OCI-LY3 (cell line): ENCODE results near the gene LPP.

ENCODE experiments used
- CTCF ChIP-seq: fragments of 200-600, 300-600 bp; sonication (generic); IDR thresholded peaks from 2 replicates; pipeline ENCODE4 v1.5.1; 2014; ENCODE audit warnings: antibody characterized with exemption, low read length, low read depth
- EZH2phosphoT487 ChIP-seq: fragments of 200-600 bp; shearing (Covaris generic); IDR thresholded peaks from 2 replicates; pipeline ENCODE4 v1.6.1; 2018; ENCODE audit warnings: antibody characterized with exemption, mixed run types, low read depth

GRCh38 chr3:188911026-188911850 is 757.3 kb downstream of the LPP start:
- no peak for TF ChIP-seq CTCF
- TF ChIP-seq EZH2phosphoT487 = no peak
